Tibial nerve (tissue), 4 donors: ENCODE measurements around the gene ARHGAP15.

Source experiments
- CTCF ChIP-seq, 5 experiments: fragments of 200-600 bp in 3 of 5; fragments of 450-650 bp in 2 of 5; sonication (generic) in 3 of 5; IDR thresholded peaks; one replicate each; pipeline ENCODE4 v1.5.1; 2016 to 2019; ENCODE audit warnings: antibody characterized with exemption in 5 of 5, mild to moderate bottlenecking in 3 of 5, moderate library complexity in 2 of 5
- EP300 ChIP-seq, 2 donors: sonication (generic); formaldehyde crosslinking; IDR thresholded peaks; one replicate each; pipeline ENCODE4 v1.6.1; 2017; ENCODE audit warnings: antibody characterized with exemption in 2 of 2, mild to moderate bottlenecking in 1 of 2

GRCh38 chr2:143297182-143297581 lies 168.0 kb downstream of the ARHGAP15 start:
- no peak for TF ChIP-seq CTCF (IDR thresholded peaks at IDR 0.05)
- TF ChIP-seq EP300 (IDR thresholded peaks at IDR 0.05) = no peak
